ENCODE results near the gene COMMD2. TPM values are rescaled to one million over a fixed set of nuclear protein-coding genes. Genes with fewer than 3 reads are reported as not detected.

COMMD2 gene
- total RNA-seq, 2 experiments from 2014 or later, result 27.3 to 28.0 TPM

DNA sequence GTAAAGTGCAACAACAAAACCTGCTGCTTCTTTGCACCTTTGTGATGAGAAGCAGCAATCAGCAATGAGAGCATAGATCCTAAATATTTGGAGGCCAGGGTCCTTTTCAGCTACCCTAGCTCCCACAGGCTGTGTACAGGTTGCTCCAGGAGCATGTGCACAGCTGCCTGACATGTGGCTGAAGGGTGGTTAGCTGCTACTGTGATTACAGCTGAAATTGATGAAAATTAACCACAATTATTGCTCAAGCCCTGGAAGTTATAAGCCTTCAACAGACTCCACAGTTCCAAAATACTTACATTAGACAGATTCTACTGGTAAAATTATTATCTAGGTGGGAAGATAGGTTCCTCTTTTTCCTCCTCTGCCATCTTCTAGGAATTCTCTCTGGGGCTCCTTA, 28.5 kb downstream of the COMMD2 start:
- intact Hi-C loops (cut with micrococcal nuclease), result no loop called here
- Mint-ChIP-seq H3K4me1 (ENCODE audit: low read depth) (no peaks in the 10 kb centered on the region), H3K4me3 (no peak overlapping the region), H3K27me3 (ENCODE audit: low read depth) (no peaks in the 10 kb centered on the region), H3K9me3 (peaks cover 14% of the 10 kb centered on the region), H3K27ac (no peak overlapping the region), H3K36me3 (ENCODE audit: low read depth) (peaks cover 6% of the 10 kb centered on the region)
- no peak for DNase-seq
- CTCF ChIA-PET, result no interaction called here

DNA sequence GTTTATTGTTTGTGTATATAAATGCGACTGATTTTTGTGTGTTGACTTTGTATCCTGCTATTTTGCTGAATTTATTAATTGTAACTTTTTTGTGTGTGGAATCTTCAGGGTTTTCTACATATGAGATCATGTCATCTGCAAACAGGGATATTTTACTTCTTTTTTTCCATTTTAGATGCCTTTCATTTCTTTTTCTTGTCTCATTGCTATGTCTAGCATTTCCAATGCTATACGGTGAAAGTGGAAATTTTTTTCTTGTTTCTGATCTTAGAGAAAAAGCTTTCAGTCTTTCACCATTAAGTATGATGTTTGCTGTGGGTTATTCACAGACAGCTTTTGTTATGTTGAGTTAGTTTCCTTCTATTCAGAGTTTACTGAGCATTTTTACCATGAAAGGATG, 31.4 kb downstream of the COMMD2 start:
- H3K9me3 Mint-ChIP-seq, result peaks cover 14% of the 10 kb centered on the region
- no peak overlapping the region for H3K4me3 Mint-ChIP-seq
- H3K27ac Mint-ChIP-seq, result no peak overlapping the region
- H3K36me3 Mint-ChIP-seq (ENCODE audit: low read depth), result peaks cover 6% of the 10 kb centered on the region
- H3K27me3 Mint-ChIP-seq (ENCODE audit: low read depth), result no peaks in the 10 kb centered on the region
- DNase-seq, result no peak
- intact Hi-C loops (cut with micrococcal nuclease), result no loop called here
- no peaks in the 10 kb centered on the region for H3K4me1 Mint-ChIP-seq (ENCODE audit: low read depth)
- CTCF ChIA-PET, result interaction anchor here (0.6 kb wide), 1 partner anchor 190 kb away, joined by 4 read pairs; no protein-coding TSS in a partner anchor

DNA sequence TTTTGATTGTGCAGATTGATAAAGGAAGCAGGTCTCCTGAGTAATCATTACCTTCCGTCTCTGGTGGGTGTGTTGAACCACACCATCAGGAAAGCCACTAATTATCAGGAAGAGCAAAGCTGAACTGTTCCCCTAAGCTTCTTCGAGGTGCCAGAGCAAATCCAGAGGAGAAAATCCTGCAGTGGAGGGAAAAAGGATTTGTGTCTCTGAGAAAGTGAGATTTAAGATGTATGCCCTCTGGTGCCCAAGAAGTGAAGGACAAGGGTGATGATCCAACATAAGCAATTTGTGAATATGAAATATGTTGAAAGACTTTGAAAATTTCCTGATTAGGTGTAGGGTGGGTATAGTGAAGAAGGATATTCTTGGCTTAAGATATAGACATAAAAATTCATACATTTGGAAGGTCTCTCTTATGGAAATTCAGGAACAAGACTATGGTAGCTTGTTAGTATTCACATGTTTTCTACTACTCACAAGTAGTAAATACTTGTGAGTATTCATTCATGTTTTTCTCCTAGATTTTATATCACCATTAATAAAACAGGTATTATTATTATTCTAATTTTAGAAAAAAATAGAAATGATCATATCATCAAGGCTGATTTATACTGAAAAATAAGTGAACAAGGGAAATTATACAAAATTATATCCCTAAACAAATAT, 34.8 kb downstream of the COMMD2 start:
- Mint-ChIP-seq H3K9me3 (peaks cover 14% of the 10 kb centered on the region), H3K36me3 (ENCODE audit: low read depth) (peaks cover 4% of the 10 kb centered on the region), H3K27ac (no peak overlapping the region), H3K4me3 (no peak overlapping the region), H3K27me3 (ENCODE audit: low read depth) (no peaks in the 10 kb centered on the region), H3K4me1 (ENCODE audit: low read depth) (no peaks in the 10 kb centered on the region)
- intact Hi-C loops (cut with micrococcal nuclease), result loop anchor here (1.0 kb wide), 3 partner anchors 148 to 205 kb away; no protein-coding TSS in a partner anchor
- CTCF ChIA-PET, result interaction anchor here (0.6 to 1.8 kb wide), 10 partner anchors 12 to 231 kb away, joined by 3 to 8 read pairs (median 4); no protein-coding TSS in a partner anchor
- peak; percentile 50 for DNase-seq

DNA sequence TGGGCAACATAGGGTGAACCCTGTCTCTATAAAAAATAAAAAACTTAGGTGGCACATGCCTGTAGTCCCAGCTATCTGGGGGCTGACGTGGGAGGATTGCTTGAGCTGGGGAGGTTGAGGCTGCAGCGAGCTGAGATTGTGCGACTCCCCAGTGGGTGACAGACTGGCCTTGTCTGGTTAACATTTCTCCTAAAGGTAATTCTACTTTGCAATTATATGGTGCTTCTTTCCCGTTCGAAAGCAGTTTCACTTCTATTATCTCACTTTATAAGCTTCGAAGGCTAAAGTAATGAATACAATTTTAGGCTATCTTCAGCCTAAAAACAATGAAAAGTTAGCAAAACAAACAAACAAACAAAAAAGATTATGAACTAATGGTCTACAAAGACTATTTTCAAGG, 35.3 kb downstream of the COMMD2 start:
- no peaks in the 10 kb centered on the region for H3K27me3 Mint-ChIP-seq (ENCODE audit: low read depth)
- peaks cover 4% of the 10 kb centered on the region for H3K36me3 Mint-ChIP-seq (ENCODE audit: low read depth)
- H3K27ac Mint-ChIP-seq, result no peak overlapping the region
- peaks cover 11% of the 10 kb centered on the region for H3K9me3 Mint-ChIP-seq
- H3K4me3 Mint-ChIP-seq, result no peak overlapping the region
- intact Hi-C loops (cut with micrococcal nuclease), result loop anchor here (1.0 kb wide), 3 partner anchors 148 to 205 kb away; no protein-coding TSS in a partner anchor
- no peaks in the 10 kb centered on the region for H3K4me1 Mint-ChIP-seq (ENCODE audit: low read depth)
- CTCF ChIA-PET, result interaction anchor here (0.6 to 1.8 kb wide), 9 partner anchors 12 to 203 kb away, joined by 3 to 8 read pairs (median 4); no protein-coding TSS in a partner anchor
- no peak for DNase-seq

DNA sequence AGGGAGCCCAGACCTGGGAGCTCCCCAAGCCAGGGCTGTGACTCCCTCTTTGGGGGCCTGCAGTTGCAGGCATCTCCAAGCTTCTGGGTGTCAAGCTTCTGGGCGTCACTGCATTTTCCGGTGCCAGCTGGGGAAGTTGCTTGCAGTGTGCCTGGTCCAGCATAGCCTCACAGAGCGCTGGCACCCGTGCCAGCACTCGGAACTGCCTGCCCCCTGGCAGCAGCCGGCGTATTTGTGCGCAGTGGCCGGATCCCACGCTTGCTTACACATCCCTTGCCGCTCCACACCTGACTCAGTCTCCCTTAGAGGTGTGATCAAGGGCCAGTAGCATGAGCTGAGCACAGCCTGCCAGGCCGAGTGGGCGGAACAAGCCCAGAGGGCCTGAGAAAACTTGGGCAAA, 37.0 kb downstream of the COMMD2 start:
- no peak for DNase-seq
- no peaks in the 10 kb centered on the region for H3K36me3 Mint-ChIP-seq (ENCODE audit: low read depth)
- H3K9me3 Mint-ChIP-seq, result no peaks in the 10 kb centered on the region
- H3K4me1 Mint-ChIP-seq (ENCODE audit: low read depth), result no peaks in the 10 kb centered on the region
- no peaks in the 10 kb centered on the region for H3K27me3 Mint-ChIP-seq (ENCODE audit: low read depth)
- no peak overlapping the region for H3K4me3 Mint-ChIP-seq
- intact Hi-C loops (cut with micrococcal nuclease), result no loop called here
- CTCF ChIA-PET, result interaction anchor here (0.8 kb wide), 1 partner anchor 75 kb away, joined by 3 read pairs; no protein-coding TSS in a partner anchor
- no peak overlapping the region for H3K27ac Mint-ChIP-seq

DNA sequence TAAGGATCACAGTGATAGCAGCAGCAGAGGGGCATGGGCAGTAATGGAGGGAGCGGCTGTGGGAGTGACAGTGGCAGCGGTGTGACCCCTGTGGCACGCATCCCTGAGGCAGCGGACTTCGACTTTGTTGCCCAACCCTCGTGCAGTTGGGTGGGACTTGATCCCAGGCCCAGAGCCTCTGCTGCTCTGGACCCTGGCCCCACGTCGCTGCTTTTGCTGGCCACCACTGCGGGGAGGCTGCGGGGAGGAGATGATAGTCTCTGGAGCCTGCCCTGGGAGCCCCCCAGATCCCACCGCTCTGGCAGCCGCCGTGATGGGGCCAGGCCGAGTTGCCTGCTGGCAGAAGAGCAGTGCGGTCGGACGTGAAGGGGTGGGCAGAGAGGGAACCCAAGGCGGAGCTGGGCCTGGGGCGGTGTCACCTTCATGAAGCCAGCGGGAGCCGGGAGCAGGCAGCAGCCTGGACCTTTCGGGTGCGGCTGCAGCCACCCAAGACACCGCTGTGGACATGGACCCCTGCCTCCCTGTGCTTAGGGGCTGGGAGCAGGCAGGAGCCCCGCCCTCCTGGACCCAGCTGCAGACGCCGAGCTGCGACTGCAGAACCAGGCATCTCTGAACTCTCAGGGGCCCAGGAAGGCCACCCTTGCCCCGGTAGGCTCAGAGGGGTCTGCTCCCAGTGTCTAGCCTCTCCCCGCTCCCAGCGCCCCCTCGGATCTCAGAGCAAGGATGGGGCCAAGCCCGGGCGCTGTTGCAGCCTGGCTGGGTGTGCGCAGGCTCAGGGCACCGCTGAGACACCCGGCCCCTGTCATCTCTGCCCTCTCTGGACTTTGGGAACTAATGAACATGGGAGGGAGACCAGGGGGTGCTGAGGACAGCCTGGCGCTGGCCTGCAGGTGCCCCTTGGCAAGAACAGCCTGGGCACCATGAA, 38.3 kb downstream of the COMMD2 start:
- Mint-ChIP-seq H3K4me3 (no peak overlapping the region), H3K27me3 (ENCODE audit: low read depth) (no peaks in the 10 kb centered on the region), H3K36me3 (ENCODE audit: low read depth) (no peaks in the 10 kb centered on the region), H3K4me1 (ENCODE audit: low read depth) (no peaks in the 10 kb centered on the region), H3K27ac (no peak overlapping the region), H3K9me3 (no peaks in the 10 kb centered on the region)
- intact Hi-C loops (cut with micrococcal nuclease), result no loop called here
- DNase-seq, result no peak
- CTCF ChIA-PET, result no interaction called here

DNA sequence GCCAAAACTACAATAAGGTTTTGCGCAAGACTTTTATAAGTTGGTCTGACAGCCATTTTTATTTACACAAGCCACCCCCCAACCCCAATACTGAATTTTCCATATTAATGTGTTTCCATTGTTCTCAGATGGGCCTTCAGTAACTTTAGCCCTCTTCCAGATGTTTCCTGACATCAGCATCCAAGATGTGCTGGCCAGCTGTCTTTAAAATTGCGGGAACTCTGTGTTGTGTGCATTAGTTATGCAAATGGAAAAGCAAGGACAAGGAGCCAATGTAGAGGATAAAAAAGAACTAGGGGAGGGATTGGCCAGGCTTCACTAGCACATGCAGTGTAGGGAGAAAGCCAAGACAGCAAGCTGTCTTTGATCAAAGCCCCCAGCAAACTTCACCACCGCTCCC, 45.4 kb downstream of the COMMD2 start:
- Mint-ChIP-seq H3K27me3 (ENCODE audit: low read depth) (no peaks in the 10 kb centered on the region), H3K4me1 (ENCODE audit: low read depth) (peaks cover 2% of the 10 kb centered on the region), H3K36me3 (ENCODE audit: low read depth) (no peaks in the 10 kb centered on the region), H3K4me3 (no peak overlapping the region), H3K27ac (no peak overlapping the region), H3K9me3 (no peaks in the 10 kb centered on the region)
- DNase-seq, result no peak
- intact Hi-C loops (cut with micrococcal nuclease), result no loop called here
- CTCF ChIA-PET, result no interaction called here

DNA sequence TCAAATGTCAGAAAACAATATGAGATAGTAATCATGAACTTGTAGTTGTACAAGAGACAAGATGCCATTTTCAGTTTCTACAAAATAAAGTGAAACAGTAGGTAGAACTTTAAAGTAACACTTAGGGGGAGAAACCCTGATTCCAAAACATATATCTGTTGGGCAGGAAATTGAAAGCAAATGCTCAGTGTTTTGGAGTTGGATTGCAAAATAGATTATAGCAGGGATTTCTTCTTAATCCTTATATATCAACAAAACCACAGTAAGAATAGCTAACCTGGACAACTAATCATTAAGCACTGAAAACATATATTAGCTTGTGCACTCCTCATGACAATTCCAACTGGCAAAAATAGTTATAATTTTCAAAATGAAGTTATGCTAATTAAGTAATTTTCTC, 46.9 kb downstream of the COMMD2 start:
- no peak for DNase-seq
- peaks cover 3% of the 10 kb centered on the region for H3K4me1 Mint-ChIP-seq (ENCODE audit: low read depth)
- CTCF ChIA-PET, result interaction anchor here (0.6 to 1.4 kb wide), 2 partner anchors 12 to 37 kb away, joined by 4 read pairs; no protein-coding TSS in a partner anchor
- H3K27me3 Mint-ChIP-seq (ENCODE audit: low read depth), result no peaks in the 10 kb centered on the region
- H3K4me3 Mint-ChIP-seq, result no peak overlapping the region
- H3K36me3 Mint-ChIP-seq (ENCODE audit: low read depth), result no peaks in the 10 kb centered on the region
- H3K27ac Mint-ChIP-seq, result no peak overlapping the region
- intact Hi-C loops (cut with micrococcal nuclease), result no loop called here
- no peaks in the 10 kb centered on the region for H3K9me3 Mint-ChIP-seq

DNA sequence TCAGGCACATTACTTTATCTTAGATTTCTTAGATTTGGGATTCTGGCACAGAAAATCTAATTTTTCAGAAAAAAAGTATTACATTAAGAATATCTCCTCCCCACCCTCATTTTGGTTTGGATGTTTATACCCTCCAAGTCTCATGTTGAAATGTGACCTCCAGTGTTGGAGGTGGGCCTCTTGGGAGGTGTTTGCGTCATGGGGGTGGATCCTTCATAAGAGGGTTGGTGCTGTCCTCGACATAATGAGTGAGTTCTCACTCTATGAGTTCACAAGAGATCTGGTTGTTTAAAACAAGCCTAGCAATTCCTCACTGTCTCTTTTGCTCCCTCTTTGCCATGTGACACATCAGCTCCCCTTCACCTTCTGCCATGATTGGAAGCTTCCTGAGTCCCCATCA, 48.8 kb downstream of the COMMD2 start:
- CTCF ChIA-PET, result interaction anchor here (0.6 to 2.1 kb wide), 2 partner anchors 14 to 134 kb away, joined by 3 to 7 read pairs; no protein-coding TSS in a partner anchor
- Mint-ChIP-seq H3K27me3 (ENCODE audit: low read depth) (no peaks in the 10 kb centered on the region), H3K4me1 (ENCODE audit: low read depth) (peaks cover 3% of the 10 kb centered on the region), H3K4me3 (no peak overlapping the region), H3K9me3 (peaks cover 6% of the 10 kb centered on the region), H3K27ac (no peak overlapping the region), H3K36me3 (ENCODE audit: low read depth) (no peaks in the 10 kb centered on the region)
- intact Hi-C loops (cut with micrococcal nuclease), result loop anchor here (2.0 to 5.0 kb wide), 4 partner anchors 45 to 337 kb away; partner anchors contain the start of genes COMMD2 and WWTR1
- no peak for DNase-seq

DNA sequence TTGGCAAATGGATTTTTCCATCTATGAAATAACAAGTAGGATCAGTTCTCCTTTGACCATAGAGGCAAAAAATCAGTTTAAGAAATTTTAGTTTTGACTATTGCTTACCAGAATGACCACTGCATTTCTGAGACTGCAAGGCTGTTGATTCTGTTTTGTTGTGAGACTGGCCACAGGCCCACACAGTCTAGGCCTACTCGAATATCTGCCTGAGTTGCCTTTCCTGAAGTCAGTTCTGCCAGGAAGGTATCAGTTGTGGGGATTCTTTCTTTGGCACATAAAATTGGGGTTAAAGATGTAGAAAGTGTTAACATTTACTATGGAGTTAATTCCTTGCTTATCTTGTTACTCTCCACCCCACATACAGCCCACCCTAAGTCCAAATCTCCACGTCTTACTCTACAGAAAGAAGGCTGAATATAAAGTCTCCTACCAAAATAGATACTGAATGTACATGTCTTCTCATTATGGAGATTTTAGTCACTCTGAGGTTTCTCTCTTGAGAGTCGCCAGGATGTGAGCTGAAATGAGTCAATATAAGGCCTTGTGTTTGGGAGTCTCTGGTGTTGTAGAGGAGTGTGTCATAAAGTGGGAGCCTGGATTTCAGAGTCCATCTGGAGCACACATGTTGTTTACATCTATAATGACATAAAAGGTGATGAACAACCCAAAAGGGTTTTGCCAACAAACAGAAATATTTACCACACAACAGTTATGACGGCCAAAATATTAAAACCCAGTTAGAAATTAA, 49.4 kb downstream of the COMMD2 start:
- H3K4me3 Mint-ChIP-seq, result no peak overlapping the region
- intact Hi-C loops (cut with micrococcal nuclease), result loop anchor here (1.0 to 5.0 kb wide), 6 partner anchors 44 to 336 kb away; partner anchors contain the start of genes COMMD2 and WWTR1
- DNase-seq, result no peak
- no peaks in the 10 kb centered on the region for H3K36me3 Mint-ChIP-seq (ENCODE audit: low read depth)
- CTCF ChIA-PET, result interaction anchor here (0.6 to 2.1 kb wide), 2 partner anchors 14 to 134 kb away, joined by 3 to 7 read pairs; no protein-coding TSS in a partner anchor
- H3K9me3 Mint-ChIP-seq, result peaks cover 12% of the 10 kb centered on the region
- H3K27me3 Mint-ChIP-seq (ENCODE audit: low read depth), result no peaks in the 10 kb centered on the region
- peaks cover 3% of the 10 kb centered on the region for H3K4me1 Mint-ChIP-seq (ENCODE audit: low read depth)
- no peak overlapping the region for H3K27ac Mint-ChIP-seq

DNA sequence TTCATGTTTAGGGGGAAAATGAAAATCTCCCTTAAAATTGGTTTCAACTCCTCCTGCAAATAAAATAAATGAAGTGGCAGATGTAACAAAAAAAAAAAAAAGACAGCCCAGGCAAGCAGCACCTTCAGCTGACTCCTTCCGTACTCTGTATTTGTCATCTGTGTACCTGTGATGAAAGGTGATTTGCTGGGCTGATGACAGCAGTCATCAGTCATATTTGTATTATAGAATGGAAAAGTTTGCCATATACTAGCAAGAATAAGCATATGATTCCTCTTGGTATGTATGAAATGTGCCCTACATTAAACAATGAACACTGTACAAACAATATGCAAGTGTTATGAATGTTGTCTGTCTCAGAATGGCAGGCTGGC, 50.3 kb downstream of the COMMD2 start:
- Mint-ChIP-seq H3K27ac (no peak overlapping the region), H3K4me3 (no peak overlapping the region), H3K9me3 (peaks cover 18% of the 10 kb centered on the region), H3K4me1 (ENCODE audit: low read depth) (peaks cover 3% of the 10 kb centered on the region), H3K36me3 (ENCODE audit: low read depth) (no peaks in the 10 kb centered on the region), H3K27me3 (ENCODE audit: low read depth) (no peaks in the 10 kb centered on the region)
- intact Hi-C loops (cut with micrococcal nuclease), result loop anchor here (1.0 to 5.0 kb wide), 6 partner anchors 43 to 335 kb away; partner anchors contain the start of genes COMMD2 and WWTR1
- peak; percentile 14 for DNase-seq
- CTCF ChIA-PET, result interaction anchor here (0.6 kb wide), 1 partner anchor 748 kb away, joined by 3 read pairs; no protein-coding TSS in a partner anchor
